GM06990 (cell line): ENCODE data around the gene LEMD3.

Experiments used
- DNase-seq: peaks from one replicate; pipeline ENCODE4 v3.0.0-alpha.2; 2011; ENCODE audit not compliant: insufficient read length; ENCODE audit errors: extremely low read depth
- H3K27me3 ChIP-seq: replicated peaks from 2 replicates; pipeline ENCODE4 v1.6.0; 2011; ENCODE audit warnings: low read length; ENCODE audit not compliant: control insufficient read depth, insufficient read depth
- H3K36me3 ChIP-seq: 2 replicates; pipeline ENCODE4 v1.5.1; 2011; ENCODE audit warnings: low read length; ENCODE audit not compliant: control insufficient read depth, insufficient read depth
- H3K4me3 ChIP-seq: replicated peaks from 2 replicates; pipeline ENCODE4 v1.5.1; 2011; ENCODE audit warnings: low read depth, mild to moderate bottlenecking, control low read depth, low read length
- CTCF ChIP-seq: IDR thresholded peaks from 2 replicates; pipeline ENCODE4 v1.5.1; 2011; ENCODE audit warnings: low read length, control low read depth, mild to moderate bottlenecking, inconsistent platforms; ENCODE audit not compliant: insufficient read depth, poor library complexity, severe bottlenecking

LEMD3 gene

GRCh38 chr12:65169320-65170208, at the start of gene LEMD3:
LEMD3 (plus strand) TSS chr12:65169583; CDS start chr12:65169597, 14 bp downstream.
- peak; percentile 94 for DNase-seq
- H3K36me3 ChIP-seq: no peaks in the 10 kb centered on the region
- H3K27me3 ChIP-seq: no peaks in the 10 kb centered on the region
- TF ChIP-seq CTCF: peak; percentile 11
- H3K4me3 ChIP-seq: peak within 1 kb of the TSS; percentile 71

DNA sequence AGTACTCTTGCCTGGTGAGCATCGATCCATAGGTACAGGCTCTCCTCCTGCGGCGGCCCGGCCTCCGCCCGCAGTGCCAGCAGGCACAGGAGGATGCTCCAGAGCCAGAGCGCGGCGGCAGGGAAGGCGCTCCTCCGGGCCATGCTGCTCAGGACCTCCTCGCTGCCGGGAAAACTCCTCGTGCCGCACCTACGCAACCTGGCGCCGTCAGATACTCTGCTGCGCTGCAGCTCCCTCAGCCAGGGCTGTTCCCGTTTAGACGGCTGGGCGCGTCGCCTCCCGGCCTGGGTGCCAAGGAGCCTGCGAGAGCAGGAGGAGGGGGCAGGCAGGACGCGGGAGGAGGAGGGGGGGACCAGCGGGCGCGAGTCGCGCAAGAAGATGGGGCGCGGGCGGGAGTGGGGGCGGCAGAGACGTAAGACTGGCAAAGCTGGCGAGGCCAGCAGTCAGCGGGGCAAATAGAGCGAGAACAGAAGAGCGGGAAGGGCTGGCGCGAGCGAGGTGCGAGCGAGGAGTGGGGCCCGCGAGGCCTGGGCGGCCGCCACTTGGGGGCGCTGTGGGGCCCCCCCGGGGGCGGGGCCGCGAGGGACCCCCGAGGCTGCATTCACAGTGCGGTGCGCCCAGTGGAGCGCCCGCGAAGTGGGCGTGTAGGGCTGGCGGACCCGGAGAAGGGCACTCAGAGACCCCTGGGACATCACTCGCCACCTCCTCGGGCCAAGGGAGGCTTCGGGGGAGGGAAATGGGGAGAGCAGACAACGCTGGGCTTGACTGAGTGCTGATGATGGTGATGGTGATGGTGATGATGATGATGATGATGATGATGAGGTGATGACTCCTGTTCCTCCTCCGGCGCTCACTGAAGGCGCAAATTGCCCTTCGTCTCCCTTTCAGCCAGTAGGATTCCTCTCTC, 48.1 kb upstream of the LEMD3 start, which contains the start of gene WIF1:
TSS of gene WIF1 (minus strand) at position 257 of the 907 bp plus-strand sequence. CDS start at position 143, 114 bp downstream.
- H3K27me3 ChIP-seq: peaks cover 1% of the 10 kb centered on the region
- peak within 1 kb of the TSS; percentile 51 for H3K4me3 ChIP-seq
- TF ChIP-seq CTCF: no peak
- peak; percentile 30 for DNase-seq
- H3K36me3 ChIP-seq: no peaks in the 10 kb centered on the region

GRCh38 chr12:65121956-65122469, 47.4 kb upstream of the LEMD3 start:
- Histone ChIP-seq H3K4me3 (no peak overlapping the region), H3K27me3 (peaks cover 1% of the 10 kb centered on the region), H3K36me3 (no peaks in the 10 kb centered on the region)
- DNase-seq: peak; percentile 5
- no peak for TF ChIP-seq CTCF

DNA sequence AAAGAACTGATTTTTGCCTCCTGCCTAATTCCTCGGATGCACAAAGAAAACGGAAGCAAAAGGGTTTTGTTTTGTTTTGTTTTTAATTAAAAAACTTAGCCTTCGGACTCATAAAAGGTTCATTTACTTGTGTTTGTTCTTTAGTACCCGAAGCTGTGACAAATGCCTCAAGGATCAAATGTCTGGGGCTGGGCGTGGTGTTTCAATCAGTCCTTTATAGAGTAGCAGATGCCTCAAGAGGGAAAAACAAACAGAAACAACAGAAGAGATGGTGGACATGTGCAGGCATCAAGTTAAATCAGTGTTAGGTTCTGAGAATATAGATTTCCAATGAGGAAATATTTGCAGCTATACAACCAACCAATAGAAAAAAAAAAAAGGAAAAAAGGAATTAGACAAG, 46.7 kb upstream of the LEMD3 start:
- no peak for TF ChIP-seq CTCF

DNA sequence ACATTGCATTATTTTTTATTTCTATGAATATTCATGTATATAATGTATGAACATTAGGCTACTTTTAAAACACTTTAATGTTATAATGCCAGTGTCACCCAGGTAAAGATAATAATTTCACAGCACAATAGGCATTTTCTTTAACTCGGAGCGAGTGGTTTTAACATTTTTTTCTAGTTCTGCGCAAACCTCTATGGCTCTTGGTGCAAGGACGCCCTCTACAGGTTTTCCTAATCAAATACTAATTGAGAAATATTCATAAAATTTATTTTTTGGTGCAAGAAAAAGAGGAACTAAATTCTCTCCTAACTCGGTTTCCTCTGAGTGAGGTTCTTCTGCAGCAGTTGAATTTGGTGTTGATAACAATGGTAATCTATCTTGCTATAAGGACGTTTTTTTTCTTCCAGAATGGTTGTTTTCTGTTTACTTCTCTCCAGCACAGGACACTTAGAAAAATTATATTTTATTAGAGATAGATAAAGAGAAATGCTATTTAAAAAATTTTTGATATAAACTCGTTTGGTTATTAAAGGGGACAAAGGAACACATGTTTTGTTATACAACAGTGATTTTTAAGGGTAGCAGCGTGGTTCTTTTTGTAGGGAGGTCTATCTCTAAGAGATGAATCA, 45.8 kb upstream of the LEMD3 start:
- H3K27me3 ChIP-seq: peaks cover 1% of the 10 kb centered on the region
- DNase-seq: peak; percentile 24
- TF ChIP-seq CTCF: peak; percentile 70
- H3K4me3 ChIP-seq: no peak overlapping the region
- H3K36me3 ChIP-seq: no peaks in the 10 kb centered on the region

More for the DNA sequence above, 46.7 kb upstream of the LEMD3 start:
- no peak for DNase-seq
- Histone ChIP-seq H3K4me3 (no peak overlapping the region), H3K36me3 (no peaks in the 10 kb centered on the region), H3K27me3 (peaks cover 1% of the 10 kb centered on the region)
